Measurements from ENCODE around the gene RNF6. TPM values are rescaled to one million over a fixed set of nuclear protein-coding genes. Genes with fewer than 3 reads are reported as not detected.

The RNF6 gene
- total and polyA plus RNA-seq, 4 experiments from 2014 or later: 36.3 to 54.9 (median 47.3) TPM

- no peaks in the 10 kb centered on the region for H3K9me3 Mint-ChIP-seq
- intact Hi-C loops (cut with micrococcal nuclease): no loop called here
- no peak overlapping the region for H3K27ac Mint-ChIP-seq
- peaks cover 0 to 1% of the 10 kb centered on the region in 2 donors for H3K27me3 Mint-ChIP-seq
- no peak overlapping the region for H3K4me3 Mint-ChIP-seq
- CTCF ChIA-PET (ENCODE audit: partially characterized antibody): interaction anchor here (1.4 kb wide), 1 partner anchor 27 kb away, joined by 3 read pairs; the partner anchor contains the start of gene RNF6
- H3K9me3 ChIP-seq (ENCODE audit: control insufficient read depth in 1 of 2, low read length in 2 of 2): no peaks in the 10 kb centered on the region
- no peaks in the 10 kb centered on the region for H3K36me3 ChIP-seq (ENCODE audit: insufficient read depth, low read length)
- H3K27me3 ChIP-seq (ENCODE audit: insufficient read depth, low read length): no peaks in the 10 kb centered on the region
- H3K4me1 Mint-ChIP-seq: peaks cover 6 to 9% (median 9%) of the 10 kb centered on the region in 4 donors
- no peak for DNase-seq
- peaks cover 0 to 4% of the 10 kb centered on the region in 2 donors for H3K36me3 Mint-ChIP-seq
- POLR2A ChIA-PET (ENCODE audit: partially characterized antibody): no interaction called here
- no peak overlapping the region for H3K4me3 ChIP-seq (ENCODE audit: low read length in 2 of 2)
- H3K4me1 ChIP-seq (ENCODE audit: insufficient read depth, low read length): no peaks in the 10 kb centered on the region
- H3K27ac ChIP-seq (ENCODE audit: low read depth, low read length): no peak overlapping the region
These were observed 27.4 kb upstream of the RNF6 start for GRCh38 chr13:26249551-26249950.

GRCh38 chr13:26247608-26248007, 25.5 kb upstream of the RNF6 start:
- Mint-ChIP-seq H3K4me1 (no peaks in the 10 kb centered on the region), H3K27ac (no peak overlapping the region), H3K36me3 (no peaks in the 10 kb centered on the region), H3K27me3 (peaks cover 0 to 1% of the 10 kb centered on the region in 2 donors), H3K9me3 (peaks cover 0 to 1% (median 0%) of the 10 kb centered on the region in 8 donors), H3K4me3 (no peak overlapping the region)
- CTCF ChIA-PET (ENCODE audit: partially characterized antibody): no interaction called here
- POLR2A ChIA-PET (ENCODE audit: partially characterized antibody): no interaction called here
- Histone ChIP-seq H3K4me3 (ENCODE audit: low read length in 2 of 2) (no peak overlapping the region), H3K27ac (ENCODE audit: low read depth, low read length) (no peak overlapping the region), H3K27me3 (ENCODE audit: insufficient read depth, low read length) (no peaks in the 10 kb centered on the region), H3K4me1 (ENCODE audit: insufficient read depth, low read length) (no peaks in the 10 kb centered on the region), H3K36me3 (ENCODE audit: insufficient read depth, low read length) (no peaks in the 10 kb centered on the region), H3K9me3 (ENCODE audit: control insufficient read depth in 1 of 2, low read length in 2 of 2) (no peaks in the 10 kb centered on the region)
- intact Hi-C loops (cut with micrococcal nuclease): no loop called here
- no peak for DNase-seq

DNA sequence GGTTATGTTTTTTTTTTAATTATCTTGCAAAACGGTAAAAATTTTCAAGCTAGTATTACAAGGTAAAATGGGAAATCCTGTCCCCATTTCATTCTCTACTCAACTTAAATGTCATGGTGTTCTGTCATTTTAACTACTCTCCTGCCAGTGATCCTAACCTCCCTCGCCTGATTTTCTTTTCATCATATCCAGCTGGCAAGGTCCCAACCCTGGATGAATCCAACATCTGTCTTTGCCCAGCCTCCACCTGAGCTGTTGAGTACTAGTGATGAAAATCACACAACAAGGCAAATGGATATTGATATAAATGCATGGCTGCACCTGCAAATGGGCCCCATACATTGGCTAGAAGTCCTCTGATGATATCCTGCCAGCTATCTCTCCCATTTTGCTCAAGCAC, 24.9 kb upstream of the RNF6 start:
- POLR2A ChIA-PET (ENCODE audit: partially characterized antibody): no interaction called here

GRCh38 chr13:26246154-26246553, 24.0 kb upstream of the RNF6 start:
- H3K36me3 Mint-ChIP-seq: no peaks in the 10 kb centered on the region
- H3K27ac ChIP-seq (ENCODE audit: low read depth, low read length): no peak overlapping the region
- H3K27me3 Mint-ChIP-seq: peaks cover 4 to 6% of the 10 kb centered on the region in 2 donors
- ChIA-PET POLR2A (ENCODE audit: partially characterized antibody) (no interaction called here), CTCF (ENCODE audit: partially characterized antibody) (interaction anchor here (1.5 to 1.8 kb wide), 3 partner anchors 9 to 61 kb away, joined by 4 read pairs; no protein-coding TSS in a partner anchor)
- no peak overlapping the region for H3K27ac Mint-ChIP-seq
- DNase-seq: no peak
- H3K4me1 Mint-ChIP-seq: no peaks in the 10 kb centered on the region
- no peaks in the 10 kb centered on the region for H3K36me3 ChIP-seq (ENCODE audit: insufficient read depth, low read length)
- intact Hi-C loops (cut with micrococcal nuclease): no loop called here
- H3K27me3 ChIP-seq (ENCODE audit: insufficient read depth, low read length): no peaks in the 10 kb centered on the region
- H3K4me3 Mint-ChIP-seq: no peak overlapping the region
- no peaks in the 10 kb centered on the region for H3K4me1 ChIP-seq (ENCODE audit: insufficient read depth, low read length)
- H3K9me3 Mint-ChIP-seq: peaks cover 0 to 5% (median 0%) of the 10 kb centered on the region in 8 donors
- no peak overlapping the region for H3K4me3 ChIP-seq (ENCODE audit: low read length in 2 of 2)
- H3K9me3 ChIP-seq (ENCODE audit: control insufficient read depth in 1 of 2, low read length in 2 of 2): no peaks in the 10 kb centered on the region

More for the DNA sequence above, 24.9 kb upstream of the RNF6 start:
- H3K9me3 ChIP-seq (ENCODE audit: control insufficient read depth in 1 of 2, low read length in 2 of 2): no peaks in the 10 kb centered on the region
- no peak overlapping the region for H3K27ac ChIP-seq (ENCODE audit: low read depth, low read length)
- Mint-ChIP-seq H3K9me3 (peaks cover 0 to 5% (median 0%) of the 10 kb centered on the region in 8 donors), H3K27ac (no peak overlapping the region), H3K4me3 (no peak overlapping the region), H3K27me3 (peaks cover 2 to 4% of the 10 kb centered on the region in 2 donors), H3K4me1 (no peaks in the 10 kb centered on the region), H3K36me3 (no peaks in the 10 kb centered on the region)
- no peaks in the 10 kb centered on the region for H3K4me1 ChIP-seq (ENCODE audit: insufficient read depth, low read length)
- no peaks in the 10 kb centered on the region for H3K36me3 ChIP-seq (ENCODE audit: insufficient read depth, low read length)
- no peak overlapping the region for H3K4me3 ChIP-seq (ENCODE audit: low read length in 2 of 2)
- CTCF ChIA-PET (ENCODE audit: partially characterized antibody): interaction anchor here (1.5 to 1.7 kb wide), 2 partner anchors 8 to 24 kb away, joined by 4 read pairs; no protein-coding TSS in a partner anchor
- intact Hi-C loops (cut with micrococcal nuclease): no loop called here
- no peak for DNase-seq
- H3K27me3 ChIP-seq (ENCODE audit: insufficient read depth, low read length): no peaks in the 10 kb centered on the region

GRCh38 chr13:26236296-26236695, 14.2 kb upstream of the RNF6 start:
- Histone ChIP-seq H3K27me3 (ENCODE audit: insufficient read depth, low read length) (no peaks in the 10 kb centered on the region), H3K4me1 (ENCODE audit: insufficient read depth, low read length) (no peaks in the 10 kb centered on the region), H3K36me3 (ENCODE audit: insufficient read depth, low read length) (no peaks in the 10 kb centered on the region), H3K27ac (ENCODE audit: low read depth, low read length) (no peak overlapping the region), H3K4me3 (ENCODE audit: low read length in 2 of 2) (no peak overlapping the region), H3K9me3 (ENCODE audit: control insufficient read depth in 1 of 2, low read length in 2 of 2) (no peaks in the 10 kb centered on the region)
- Mint-ChIP-seq H3K27me3 (peaks cover 6 to 23% of the 10 kb centered on the region in 2 donors), H3K4me1 (no peaks in the 10 kb centered on the region), H3K9me3 (no peaks in the 10 kb centered on the region), H3K27ac (no peak overlapping the region), H3K4me3 (no peak overlapping the region), H3K36me3 (no peaks in the 10 kb centered on the region)
- intact Hi-C loops (cut with micrococcal nuclease): no loop called here
- no peak for DNase-seq
- CTCF ChIA-PET (ENCODE audit: partially characterized antibody): interaction anchor here (1.4 to 1.8 kb wide), 3 partner anchors 15 to 51 kb away, joined by 4 to 7 read pairs (median 6); partner anchors contain the start of gene CDK8
- POLR2A ChIA-PET (ENCODE audit: partially characterized antibody): no interaction called here

- H3K36me3 Mint-ChIP-seq: no peaks in the 10 kb centered on the region
- DNase-seq: no peak
- no peaks in the 10 kb centered on the region for H3K4me1 Mint-ChIP-seq
- no peak overlapping the region for H3K4me3 Mint-ChIP-seq
- ChIA-PET CTCF (ENCODE audit: partially characterized antibody) (no interaction called here), POLR2A (ENCODE audit: partially characterized antibody) (no interaction called here)
- Histone ChIP-seq H3K4me3 (ENCODE audit: low read length in 2 of 2) (no peak overlapping the region), H3K27me3 (ENCODE audit: insufficient read depth, low read length) (no peaks in the 10 kb centered on the region), H3K9me3 (ENCODE audit: control insufficient read depth in 1 of 2, low read length in 2 of 2) (no peaks in the 10 kb centered on the region), H3K4me1 (ENCODE audit: insufficient read depth, low read length) (no peaks in the 10 kb centered on the region), H3K36me3 (ENCODE audit: insufficient read depth, low read length) (no peaks in the 10 kb centered on the region), H3K27ac (ENCODE audit: low read depth, low read length) (no peak overlapping the region)
- H3K27me3 Mint-ChIP-seq: peaks cover 3 to 14% of the 10 kb centered on the region in 2 donors
- intact Hi-C loops (cut with micrococcal nuclease): no loop called here
- H3K9me3 Mint-ChIP-seq: no peaks in the 10 kb centered on the region
- H3K27ac Mint-ChIP-seq: no peak overlapping the region
These were observed 8.6 kb upstream of the RNF6 start for GRCh38 chr13:26230703-26231102.

DNA sequence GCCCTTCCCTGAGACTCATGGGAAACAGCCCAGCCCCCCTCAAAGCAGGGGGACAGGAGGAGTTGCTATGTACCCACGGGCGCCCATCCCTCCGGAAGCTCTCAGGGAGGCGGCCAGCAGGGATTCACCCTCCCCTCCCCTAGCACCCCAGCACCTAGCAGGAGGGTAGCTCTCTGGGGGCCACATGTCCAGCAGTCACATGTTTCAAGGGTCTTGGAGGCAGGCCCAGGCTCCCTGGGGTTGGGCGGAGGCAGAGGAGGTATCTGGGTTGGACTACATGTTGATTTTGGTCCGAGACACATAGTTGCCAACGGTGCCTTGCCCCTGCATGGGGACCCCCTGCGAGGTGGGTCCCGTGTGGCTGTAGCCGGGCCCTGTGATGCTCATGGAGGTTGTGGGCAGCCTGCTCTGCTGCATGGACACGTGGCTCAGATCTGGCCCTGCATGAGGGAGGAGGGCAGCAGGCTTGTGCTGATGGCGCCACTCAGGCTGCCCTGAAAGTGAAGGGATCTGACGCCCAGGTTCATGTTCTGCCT, 7.0 kb upstream of the RNF6 start:
- Histone ChIP-seq H3K4me3 (ENCODE audit: low read length in 2 of 2) (no peak overlapping the region), H3K9me3 (ENCODE audit: control insufficient read depth in 1 of 2, low read length in 2 of 2) (no peaks in the 10 kb centered on the region), H3K27me3 (ENCODE audit: insufficient read depth, low read length) (no peaks in the 10 kb centered on the region), H3K27ac (ENCODE audit: low read depth, low read length) (no peak overlapping the region), H3K4me1 (ENCODE audit: insufficient read depth, low read length) (no peaks in the 10 kb centered on the region), H3K36me3 (ENCODE audit: insufficient read depth, low read length) (no peaks in the 10 kb centered on the region)
- no peak overlapping the region for H3K4me3 Mint-ChIP-seq
- ChIA-PET POLR2A (ENCODE audit: partially characterized antibody) (no interaction called here), CTCF (ENCODE audit: partially characterized antibody) (no interaction called here)
- DNase-seq: no peak
- no peaks in the 10 kb centered on the region for H3K36me3 Mint-ChIP-seq
- H3K9me3 Mint-ChIP-seq: no peaks in the 10 kb centered on the region
- intact Hi-C loops (cut with micrococcal nuclease): no loop called here
- no peak overlapping the region for H3K27ac Mint-ChIP-seq
- H3K4me1 Mint-ChIP-seq: no peaks in the 10 kb centered on the region
- H3K27me3 Mint-ChIP-seq: peaks cover 0 to 10% of the 10 kb centered on the region in 2 donors
